SH-SY5Y (cell line): ENCODE results near the gene FUZ.

Source experiments
- GATA2 ChIP-seq: IDR thresholded peaks from 2 replicates; pipeline ENCODE4 v1.6.1; 2011; ENCODE audit warnings: mild to moderate bottlenecking, low read depth, low read length
- GATA3 ChIP-seq: IDR thresholded peaks from 2 replicates; pipeline ENCODE4 v1.6.1; 2011; ENCODE audit warnings: low read depth, mild to moderate bottlenecking, low read length, moderate library complexity

- TF ChIP-seq GATA2 (no peak), GATA3 (no peak)
Observed at GRCh38 chr19:49764341-49764740, 48.8 kb downstream of the FUZ start.
